K562 (cell line): ENCODE results near the gene NBEA.

Experiments used
- CTCF ChIP-seq, 3 experiments: IDR thresholded peaks in 2 of 3; conservative IDR thresholded peaks in 1 of 3; 2 replicates each; pipeline ENCODE4 v1.5.1; 2011 to 2012; ENCODE audit warnings: low read length in 3 of 3, mild to moderate bottlenecking in 3 of 3, control low read depth in 2 of 3, improper control_type of control experiment in 1 of 3, inconsistent platforms in 1 of 3, low read depth in 1 of 3, mixed read lengths in 1 of 3, moderate library complexity in 1 of 3; ENCODE audit not compliant: insufficient read depth in 2 of 3
- ETV6 ChIP-seq, 3 experiments: fragments of 150-350 bp in 1 of 3; sonication (generic) in 1 of 3; formaldehyde crosslinking in 1 of 3; IDR thresholded peaks; 2 replicates each; pipeline versions ENCODE4 v1.6.1 to v1.8.0; 2014 to 2022; ENCODE audit warnings: borderline replicate concordance in 2 of 3, low read depth in 2 of 3, antibody characterized with exemption in 1 of 3, low read length in 1 of 3, mild to moderate bottlenecking in 1 of 3, missing genetic modification reagents in 1 of 3
- GTF2F1 ChIP-seq: IDR thresholded peaks from 2 replicates; pipeline ENCODE4 v1.6.1; 2011; ENCODE audit warnings: low read depth, low read length, improper control_type of control experiment
- JUND ChIP-seq, 2 experiments: IDR thresholded peaks; 2 replicates in 1 of 2; 3 replicates in 1 of 2; pipeline ENCODE4 v1.6.1; 2011; ENCODE audit warnings: borderline replicate concordance in 2 of 2, low read depth in 2 of 2, low read length in 2 of 2, improper control_type of control experiment in 1 of 2, missing biosample characterization in 1 of 2, missing genetic modification characterization in 1 of 2, missing genetic modification reagents in 1 of 2
- PBX2 ChIP-seq, 2 experiments: IDR thresholded peaks in 1 of 2; conservative IDR thresholded peaks in 1 of 2; 2 replicates each; pipeline ENCODE4 v1.6.1; 2016; ENCODE audit warnings: low read depth in 2 of 2, mild to moderate bottlenecking in 1 of 2, missing compliant biosample characterization in 1 of 2, missing genetic modification characterization in 1 of 2, moderate library complexity in 1 of 2
- POLR2A ChIP-seq: fragments of 450-650 bp; conservative IDR thresholded peaks from 2 replicates; pipeline ENCODE4 v1.6.1; 2016
- REST ChIP-seq, 2 experiments: fragments of 450-650 bp; formaldehyde crosslinking in 1 of 2; IDR thresholded peaks; 2 replicates each; pipeline versions ENCODE4 v1.4.0 to v1.6.1; 2014 to 2020; ENCODE audit warnings: mild to moderate bottlenecking in 2 of 2, borderline replicate concordance in 1 of 2, low read depth in 1 of 2
- SIN3A ChIP-seq, 2 experiments: fragments of 150-350 bp in 1 of 2; IDR thresholded peaks; 2 replicates each; pipeline ENCODE4 v1.6.1; 2011 to 2016; ENCODE audit warnings: borderline replicate concordance in 2 of 2, low read depth in 2 of 2, low read length in 2 of 2, mild to moderate bottlenecking in 2 of 2, moderate library complexity in 2 of 2; ENCODE audit not compliant: control insufficient read depth in 1 of 2
- TEAD4 ChIP-seq, 2 experiments: sonication (generic) in 1 of 2; formaldehyde crosslinking in 1 of 2; IDR thresholded peaks; 2 replicates each; pipeline versions ENCODE4 v1.6.1 to v1.8.0; 2012 to 2022; ENCODE audit warnings: borderline replicate concordance in 1 of 2, inconsistent platforms in 1 of 2, low read length in 1 of 2, mild to moderate bottlenecking in 1 of 2, missing genetic modification reagents in 1 of 2
- ZNF384 ChIP-seq: IDR thresholded peaks from 2 replicates; pipeline ENCODE4 v1.6.1; 2012; ENCODE audit warnings: low read depth, low read length, improper control_type of control experiment

GRCh38 chr13:35356572-35356971 is 414.5 kb downstream of the NBEA start:
- TF ChIP-seq ETV6 (IDR thresholded peaks at IDR 0.05; ENCODE audit: borderline replicate concordance in 1 of 2, low read depth in 2 of 2, low read length in 1 of 2), result no peak
- TF ChIP-seq ETV6 (CRISPR knock-in tag; IDR thresholded peaks at IDR 0.05; ENCODE audit: borderline replicate concordance), result no peak
- no peak for TF ChIP-seq TEAD4 (IDR thresholded peaks at IDR 0.05; ENCODE audit: low read length)
- no peak for TF ChIP-seq TEAD4 (CRISPR knock-in tag; IDR thresholded peaks at IDR 0.05; ENCODE audit: borderline replicate concordance)
- TF ChIP-seq REST (IDR thresholded peaks at IDR 0.05; ENCODE audit: borderline replicate concordance), result no peak
- TF ChIP-seq REST (CRISPR knock-in tag; IDR thresholded peaks at IDR 0.05; ENCODE audit: low read depth), result no peak
- TF ChIP-seq JUND (IDR thresholded peaks at IDR 0.05; ENCODE audit: borderline replicate concordance, low read depth, low read length), result no peak
- TF ChIP-seq JUND (tag; IDR thresholded peaks at IDR 0.05; ENCODE audit: borderline replicate concordance, low read depth, low read length), result no peak
- no peak for TF ChIP-seq POLR2A
- TF ChIP-seq SIN3A (IDR thresholded peaks at IDR 0.05; ENCODE audit: borderline replicate concordance in 2 of 2, control insufficient read depth in 1 of 2, low read depth in 2 of 2, low read length in 2 of 2), result no peak
- no peak for TF ChIP-seq GTF2F1
- no peak for TF ChIP-seq PBX2 (CRISPR knock-in tag; IDR thresholded peaks at IDR 0.05; ENCODE audit: low read depth)
- TF ChIP-seq PBX2 (tag; conservative IDR thresholded peaks at IDR 0.05; ENCODE audit: low read depth), result no peak
- no peak for TF ChIP-seq CTCF (IDR thresholded peaks at IDR 0.05 in 2 of 3, conservative IDR thresholded peaks at IDR 0.05 in 1 of 3; ENCODE audit: insufficient read depth in 2 of 3, low read depth in 1 of 3, low read length in 3 of 3)
- TF ChIP-seq ZNF384, result no peak
